GM12874 (cell line): Measurements from ENCODE around the gene GDF15.

Experiments
- TF ChIP-seq, protein P1 (sequence below): IDR thresholded peaks from 2 replicates; pipeline ENCODE4 v1.5.1; 2011; ENCODE audit warnings: low read depth, mild to moderate bottlenecking, control low read depth, low read length, moderate library complexity; ENCODE audit not compliant: insufficient read depth

Gene GDF15

GRCh38 chr19:18427080-18427742, 41.3 kb downstream of the GDF15 start:
- TF ChIP-seq, protein P1, sequence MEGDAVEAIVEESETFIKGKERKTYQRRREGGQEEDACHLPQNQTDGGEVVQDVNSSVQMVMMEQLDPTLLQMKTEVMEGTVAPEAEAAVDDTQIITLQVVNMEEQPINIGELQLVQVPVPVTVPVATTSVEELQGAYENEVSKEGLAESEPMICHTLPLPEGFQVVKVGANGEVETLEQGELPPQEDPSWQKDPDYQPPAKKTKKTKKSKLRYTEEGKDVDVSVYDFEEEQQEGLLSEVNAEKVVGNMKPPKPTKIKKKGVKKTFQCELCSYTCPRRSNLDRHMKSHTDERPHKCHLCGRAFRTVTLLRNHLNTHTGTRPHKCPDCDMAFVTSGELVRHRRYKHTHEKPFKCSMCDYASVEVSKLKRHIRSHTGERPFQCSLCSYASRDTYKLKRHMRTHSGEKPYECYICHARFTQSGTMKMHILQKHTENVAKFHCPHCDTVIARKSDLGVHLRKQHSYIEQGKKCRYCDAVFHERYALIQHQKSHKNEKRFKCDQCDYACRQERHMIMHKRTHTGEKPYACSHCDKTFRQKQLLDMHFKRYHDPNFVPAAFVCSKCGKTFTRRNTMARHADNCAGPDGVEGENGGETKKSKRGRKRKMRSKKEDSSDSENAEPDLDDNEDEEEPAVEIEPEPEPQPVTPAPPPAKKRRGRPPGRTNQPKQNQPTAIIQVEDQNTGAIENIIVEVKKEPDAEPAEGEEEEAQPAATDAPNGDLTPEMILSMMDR: no peak

- TF ChIP-seq, protein P1: no peak
Measured at GRCh38 chr19:18427743-18428113, 41.8 kb downstream of the GDF15 start.

- TF ChIP-seq, protein P1: no peak
Measured at GRCh38 chr19:18428173-18428786, 42.3 kb downstream of the GDF15 start.

GRCh38 chr19:18428787-18429674, 43.1 kb downstream of the GDF15 start:
- TF ChIP-seq, protein P1: 0 out of 2 replicates have a peak, but pooled peaks have one; percentile 16

DNA sequence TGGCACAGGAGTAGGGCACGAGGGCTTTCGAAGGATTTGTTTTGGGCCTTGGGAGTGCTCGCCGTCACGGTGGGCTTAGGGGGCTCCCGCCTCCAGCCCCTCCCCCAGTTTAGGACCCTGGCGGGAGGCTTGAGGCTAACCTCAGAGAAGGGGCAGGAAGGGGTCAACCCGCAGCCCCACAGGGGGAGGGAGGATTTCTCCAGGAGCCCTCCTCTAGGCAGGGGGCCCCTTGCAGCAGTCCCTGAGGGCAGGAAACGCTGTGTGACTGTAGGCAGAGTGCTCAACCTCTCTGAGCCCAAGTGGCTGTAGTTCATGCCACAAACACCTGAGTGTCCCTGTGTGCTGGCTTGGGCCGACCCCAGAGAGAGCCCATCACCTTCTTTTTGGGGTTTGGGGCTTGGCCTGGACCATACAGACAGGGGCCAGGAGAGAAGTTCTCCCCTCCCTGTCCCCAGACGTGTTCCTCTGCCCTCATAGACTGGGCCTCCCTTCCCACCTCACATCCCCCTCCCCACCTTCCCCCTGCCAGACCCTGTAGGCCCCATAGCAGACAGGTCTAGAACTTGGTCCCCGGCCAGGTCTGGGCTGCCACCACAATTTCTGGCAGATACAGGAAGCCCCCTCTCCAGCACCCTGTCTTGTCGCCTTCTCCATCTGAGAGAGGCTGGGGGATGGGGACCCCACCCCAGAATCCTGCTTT, 43.9 kb downstream of the GDF15 start:
- TF ChIP-seq, protein P1: no peak

- TF ChIP-seq, protein P1: no peak
Measured at GRCh38 chr19:18430417-18431144, 44.6 kb downstream of the GDF15 start.
